Measurements from ENCODE around the gene GPR132.
"Not testable (repeated sequence)": the region's sequence is repeated elsewhere in the genome, so short reads cannot be mapped to it uniquely, and the experiment has no call there.

Gene GPR132

GRCh38 chr14:105085766-105086165 lies 20.5 kb upstream of the GPR132 start:
- H3K4me3 ChIP-seq (ENCODE audit: low read depth in 1 of 2, low read length in 2 of 2) = no peak overlapping the region
- H3K9me3 ChIP-seq (ENCODE audit: control insufficient read depth in 1 of 2, low read length in 2 of 2) = no peaks in the 10 kb centered on the region
- H3K36me3 ChIP-seq (ENCODE audit: control insufficient read depth in 1 of 2, insufficient read depth in 2 of 2, low read length in 2 of 2) = no peaks in the 10 kb centered on the region
- H3K9ac ChIP-seq (ENCODE audit: low read depth in 1 of 2, low read length in 2 of 2) = no peak overlapping the region
- H3K4me1 ChIP-seq (ENCODE audit: control insufficient read depth in 1 of 2, insufficient read depth in 2 of 2, low read length in 2 of 2) = peaks cover 9 to 20% of the 10 kb centered on the region in 2 donors
- H3K27ac ChIP-seq (ENCODE audit: low read depth, low read length) = no peak overlapping the region
- H3K27me3 ChIP-seq (ENCODE audit: control insufficient read depth in 1 of 2, insufficient read depth in 2 of 2, low read length in 2 of 2) = peaks cover 18 to 21% of the 10 kb centered on the region in 2 donors

GRCh38 chr14:105084741-105085571 lies 19.7 kb upstream of the GPR132 start:
- Histone ChIP-seq H3K27ac (ENCODE audit: low read depth, low read length) (no peak overlapping the region), H3K4me1 (ENCODE audit: control insufficient read depth in 1 of 2, insufficient read depth in 2 of 2, low read length in 2 of 2) (peaks cover 6 to 12% of the 10 kb centered on the region in 2 donors), H3K9me3 (ENCODE audit: control insufficient read depth in 1 of 2, low read length in 2 of 2) (no peaks in the 10 kb centered on the region), H3K36me3 (ENCODE audit: control insufficient read depth in 1 of 2, insufficient read depth in 2 of 2, low read length in 2 of 2) (no peaks in the 10 kb centered on the region), H3K4me3 (ENCODE audit: low read depth in 1 of 2, low read length in 2 of 2) (no peak overlapping the region), H3K27me3 (ENCODE audit: control insufficient read depth in 1 of 2, insufficient read depth in 2 of 2, low read length in 2 of 2) (peaks cover 18 to 21% of the 10 kb centered on the region in 2 donors), H3K9ac (ENCODE audit: low read depth in 1 of 2, low read length in 2 of 2) (no peak overlapping the region)

- Histone ChIP-seq H3K36me3 (ENCODE audit: control insufficient read depth in 1 of 2, insufficient read depth in 2 of 2, low read length in 2 of 2) (no peaks in the 10 kb centered on the region), H3K4me3 (ENCODE audit: low read depth in 1 of 2, low read length in 2 of 2) (no peak overlapping the region), H3K27ac (ENCODE audit: low read depth, low read length) (no peak overlapping the region), H3K27me3 (ENCODE audit: control insufficient read depth in 1 of 2, insufficient read depth in 2 of 2, low read length in 2 of 2) (peaks cover 18 to 21% of the 10 kb centered on the region in 2 donors), H3K4me1 (ENCODE audit: control insufficient read depth in 1 of 2, insufficient read depth in 2 of 2, low read length in 2 of 2) (peaks cover 6 to 12% of the 10 kb centered on the region in 2 donors), H3K9me3 (ENCODE audit: control insufficient read depth in 1 of 2, low read length in 2 of 2) (no peaks in the 10 kb centered on the region), H3K9ac (ENCODE audit: low read depth in 1 of 2, low read length in 2 of 2) (no peak overlapping the region)
Observed at GRCh38 chr14:105083926-105084685, 18.9 kb upstream of the GPR132 start.

GRCh38 chr14:105082703-105083102 lies 17.5 kb upstream of the GPR132 start:
- no peak overlapping the region for H3K4me3 ChIP-seq (ENCODE audit: low read depth in 1 of 2, low read length in 2 of 2)
- H3K27me3 ChIP-seq (ENCODE audit: control insufficient read depth in 1 of 2, insufficient read depth in 2 of 2, low read length in 2 of 2) = peaks cover 13 to 14% of the 10 kb centered on the region in 2 donors
- H3K4me1 ChIP-seq (ENCODE audit: control insufficient read depth in 1 of 2, insufficient read depth in 2 of 2, low read length in 2 of 2) = peaks cover 0 to 8% of the 10 kb centered on the region in 2 donors
- no peak overlapping the region for H3K27ac ChIP-seq (ENCODE audit: low read depth, low read length)
- H3K36me3 ChIP-seq (ENCODE audit: control insufficient read depth in 1 of 2, insufficient read depth in 2 of 2, low read length in 2 of 2) = no peaks in the 10 kb centered on the region
- no peaks in the 10 kb centered on the region for H3K9me3 ChIP-seq (ENCODE audit: control insufficient read depth in 1 of 2, low read length in 2 of 2)
- no peak overlapping the region for H3K9ac ChIP-seq (ENCODE audit: low read depth in 1 of 2, low read length in 2 of 2)

GRCh38 chr14:105081473-105081872 lies 16.2 kb upstream of the GPR132 start:
- not testable (repeated sequence) for H3K36me3 ChIP-seq (ENCODE audit: control insufficient read depth in 1 of 2, insufficient read depth in 2 of 2, low read length in 2 of 2); H3K27ac ChIP-seq (ENCODE audit: low read depth, low read length); H3K9ac ChIP-seq (ENCODE audit: low read depth in 1 of 2, low read length in 2 of 2); H3K4me1 ChIP-seq (ENCODE audit: control insufficient read depth in 1 of 2, insufficient read depth in 2 of 2, low read length in 2 of 2); H3K9me3 ChIP-seq (ENCODE audit: control insufficient read depth in 1 of 2, low read length in 2 of 2); H3K4me3 ChIP-seq (ENCODE audit: low read depth in 1 of 2, low read length in 2 of 2)
- peaks cover 13 to 21% of the 10 kb centered on the region in 2 donors for H3K27me3 ChIP-seq (ENCODE audit: control insufficient read depth in 1 of 2, insufficient read depth in 2 of 2, low read length in 2 of 2)

- H3K4me3 ChIP-seq (ENCODE audit: low read depth in 1 of 2, low read length in 2 of 2) = no peak overlapping the region
- no peak overlapping the region for H3K27ac ChIP-seq (ENCODE audit: low read depth, low read length)
- no peak overlapping the region for H3K9ac ChIP-seq (ENCODE audit: low read depth in 1 of 2, low read length in 2 of 2)
- H3K36me3 ChIP-seq (ENCODE audit: control insufficient read depth in 1 of 2, insufficient read depth in 2 of 2, low read length in 2 of 2) = no peaks in the 10 kb centered on the region
- peaks cover 0 to 4% of the 10 kb centered on the region in 2 donors for H3K4me1 ChIP-seq (ENCODE audit: control insufficient read depth in 1 of 2, insufficient read depth in 2 of 2, low read length in 2 of 2)
- peaks cover 5 to 11% of the 10 kb centered on the region in 2 donors for H3K27me3 ChIP-seq (ENCODE audit: control insufficient read depth in 1 of 2, insufficient read depth in 2 of 2, low read length in 2 of 2)
- H3K9me3 ChIP-seq (ENCODE audit: control insufficient read depth in 1 of 2, low read length in 2 of 2) = no peaks in the 10 kb centered on the region
Observed at GRCh38 chr14:105080161-105080560, 14.9 kb upstream of the GPR132 start.

GRCh38 chr14:105078294-105078693 lies 13.1 kb upstream of the GPR132 start:
- Histone ChIP-seq H3K4me1 (ENCODE audit: control insufficient read depth in 1 of 2, insufficient read depth in 2 of 2, low read length in 2 of 2) (peaks cover 0 to 4% of the 10 kb centered on the region in 2 donors), H3K9ac (ENCODE audit: low read depth in 1 of 2, low read length in 2 of 2) (no peak overlapping the region), H3K4me3 (ENCODE audit: low read depth in 1 of 2, low read length in 2 of 2) (no peak overlapping the region), H3K27me3 (ENCODE audit: control insufficient read depth in 1 of 2, insufficient read depth in 2 of 2, low read length in 2 of 2) (peaks cover 5 to 7% of the 10 kb centered on the region in 2 donors), H3K36me3 (ENCODE audit: control insufficient read depth in 1 of 2, insufficient read depth in 2 of 2, low read length in 2 of 2) (no peaks in the 10 kb centered on the region), H3K27ac (ENCODE audit: low read depth, low read length) (no peak overlapping the region), H3K9me3 (ENCODE audit: control insufficient read depth in 1 of 2, low read length in 2 of 2) (no peaks in the 10 kb centered on the region)

- no peaks in the 10 kb centered on the region for H3K9me3 ChIP-seq (ENCODE audit: control insufficient read depth in 1 of 2, low read length in 2 of 2)
- no peak overlapping the region for H3K27ac ChIP-seq (ENCODE audit: low read depth, low read length)
- no peak overlapping the region for H3K4me3 ChIP-seq (ENCODE audit: low read depth in 1 of 2, low read length in 2 of 2)
- no peaks in the 10 kb centered on the region for H3K36me3 ChIP-seq (ENCODE audit: control insufficient read depth in 1 of 2, insufficient read depth in 2 of 2, low read length in 2 of 2)
- no peak overlapping the region for H3K9ac ChIP-seq (ENCODE audit: low read depth in 1 of 2, low read length in 2 of 2)
- peaks cover 0 to 4% of the 10 kb centered on the region in 2 donors for H3K4me1 ChIP-seq (ENCODE audit: control insufficient read depth in 1 of 2, insufficient read depth in 2 of 2, low read length in 2 of 2)
- peaks cover 5 to 7% of the 10 kb centered on the region in 2 donors for H3K27me3 ChIP-seq (ENCODE audit: control insufficient read depth in 1 of 2, insufficient read depth in 2 of 2, low read length in 2 of 2)
Observed at GRCh38 chr14:105077649-105077995, 12.4 kb upstream of the GPR132 start.

GRCh38 chr14:105076805-105077648 lies 11.8 kb upstream of the GPR132 start:
- Histone ChIP-seq H3K4me3 (ENCODE audit: low read depth in 1 of 2, low read length in 2 of 2) (no peak overlapping the region), H3K4me1 (ENCODE audit: control insufficient read depth in 1 of 2, insufficient read depth in 2 of 2, low read length in 2 of 2) (peaks cover 0 to 4% of the 10 kb centered on the region in 2 donors), H3K9ac (ENCODE audit: low read depth in 1 of 2, low read length in 2 of 2) (no peak overlapping the region), H3K9me3 (ENCODE audit: control insufficient read depth in 1 of 2, low read length in 2 of 2) (no peaks in the 10 kb centered on the region), H3K27me3 (ENCODE audit: control insufficient read depth in 1 of 2, insufficient read depth in 2 of 2, low read length in 2 of 2) (peaks cover 5 to 9% of the 10 kb centered on the region in 2 donors), H3K27ac (ENCODE audit: low read depth, low read length) (no peak overlapping the region), H3K36me3 (ENCODE audit: control insufficient read depth in 1 of 2, insufficient read depth in 2 of 2, low read length in 2 of 2) (no peaks in the 10 kb centered on the region)

Data from duodenal mucosa (tissue), 2 donors.